SHP77 treated with DMSO at 0.1 percent for 48 hours (cell line): ENCODE measurements around the gene PPP1R14C.

Experiments
- DNase-seq: peaks from one replicate; lab custom pipeline; 2025; lab: John Stamatoyannopoulos, UW

The PPP1R14C gene

GRCh38 chr6:150138638-150139037 is 4.2 kb upstream of the PPP1R14C start:
- DNase-seq: no peak

GRCh38 chr6:150139533-150139932 is 3.3 kb upstream of the PPP1R14C start:
- no peak for DNase-seq

GRCh38 chr6:150140236-150140969 is 2.4 kb upstream of the PPP1R14C start:
- DNase-seq: no peak

GRCh38 chr6:150142097-150142669 is 661 bp upstream of the PPP1R14C start:
- DNase-seq: no peak

GRCh38 chr6:150143516-150144293 is 861 bp downstream of the PPP1R14C start:
- DNase-seq: no peak

- DNase-seq: no peak
These were observed 1.5 kb downstream of the PPP1R14C start for GRCh38 chr6:150144294-150144868.

- no peak for DNase-seq
These were observed 2.6 kb downstream of the PPP1R14C start for GRCh38 chr6:150145427-150145826.

- DNase-seq: no peak
These were observed 3.0 kb downstream of the PPP1R14C start for GRCh38 chr6:150145830-150146229.

- no peak for DNase-seq
These were observed 3.6 kb downstream of the PPP1R14C start for GRCh38 chr6:150146436-150146835.

- DNase-seq: no peak
These were observed 6.3 kb downstream of the PPP1R14C start for GRCh38 chr6:150149146-150149545.

- no peak for DNase-seq
These were observed 7.6 kb downstream of the PPP1R14C start for GRCh38 chr6:150150458-150150820.

- DNase-seq: no peak
These were observed 8.2 kb downstream of the PPP1R14C start for GRCh38 chr6:150150821-150151646.

GRCh38 chr6:150152891-150153876 is 10.3 kb downstream of the PPP1R14C start:
- no peak for DNase-seq

GRCh38 chr6:150153905-150154492 is 11.2 kb downstream of the PPP1R14C start:
- DNase-seq: no peak

GRCh38 chr6:150156460-150156859 is 13.6 kb downstream of the PPP1R14C start:
- no peak for DNase-seq

- no peak for DNase-seq
These were observed 14.2 kb downstream of the PPP1R14C start for GRCh38 chr6:150157081-150157480.

- no peak for DNase-seq
These were observed 16.9 kb downstream of the PPP1R14C start for GRCh38 chr6:150159757-150160156.

- no peak for DNase-seq
These were observed 21.1 kb downstream of the PPP1R14C start for GRCh38 chr6:150163970-150164369.

GRCh38 chr6:150165020-150165702 is 22.3 kb downstream of the PPP1R14C start:
- DNase-seq: no peak

- no peak for DNase-seq
These were observed 24.6 kb downstream of the PPP1R14C start for GRCh38 chr6:150167479-150167873.
